Right ventricle myocardium inferior (tissue), 1 donor: Measurements from ENCODE around the gene COMTD1. TPM values are rescaled to one million over a fixed set of nuclear protein-coding genes. Genes with fewer than 3 reads are reported as not detected.
"Not testable (repeated sequence)": the region's sequence is repeated elsewhere in the genome, so short reads cannot be mapped to it uniquely, and the experiment has no call there.

Source experiments
- ATAC-seq: fragments of 200-7000 bp; cut with Tn5 transposase; one replicate; pipeline ENCODE4 v1.9.1; 2020; ENCODE audit warnings: mild to moderate bottlenecking, moderate library complexity
- DNase-seq: peaks from one replicate; pipeline ENCODE4 v3.0.0; 2021; ENCODE audit errors: missing footprints
- intact Hi-C: fragments of 100-400 bp; cut with DNase I; formaldehyde crosslinking; loops from one replicate; pipeline ENCODE4 v1.11.0; 2022
- total RNA-seq: library from RNA; stranded (reverse); fragmentation: NEBNext Ultra II Directional; extraction: Animal tissue kit (Norgen Biotek cat#: 25700); gene quantifications from one replicate; pipeline ENCODE4 v1.2.1, GENCODE V29; 2021
- donor health status: DM: no; HTN: yes; CAD: no; lungs with severe emphysema.

Gene COMTD1
- total RNA-seq, 1 donor from 2014 or later, result 32.3 TPM

GRCh38 chr10:75229971-75230370, 5.8 kb downstream of the COMTD1 start:
- ATAC-seq, result no peak
- DNase-seq, result no peak

GRCh38 chr10:75228834-75229233, 6.9 kb downstream of the COMTD1 start:
- ATAC-seq (no peak), DNase-seq (no peak)
- intact Hi-C loops, result loop anchor here (2.0 kb wide), 1 partner anchor 118 kb away; the partner anchor contains the start of gene SAMD8

More at GRCh38 chr10:75229971-75230370, 5.8 kb downstream of the COMTD1 start:
- intact Hi-C loops, result loop anchor here (2.0 to 10.0 kb wide), 4 partner anchors 119 to 1075 kb away; partner anchors contain the start of genes ADK, AP3M1, KAT6B and SAMD8

- DNase-seq (no peak), ATAC-seq (no peak)
- intact Hi-C loops, result loop anchor here (2.0 kb wide), 1 partner anchor 117 kb away; the partner anchor contains the start of gene SAMD8
Observed at GRCh38 chr10:75228278-75228677, 7.5 kb downstream of the COMTD1 start.

- intact Hi-C loops, result no loop called here
- ATAC-seq (no peak), DNase-seq (no peak)
Observed at GRCh38 chr10:75226656-75227055, 9.1 kb downstream of the COMTD1 start.

GRCh38 chr10:75226095-75226494, 9.7 kb downstream of the COMTD1 start:
- ATAC-seq, result no peak
- intact Hi-C loops, result no loop called here
- DNase-seq, result no peak

- DNase-seq, result no peak
- intact Hi-C loops, result no loop called here
Observed at GRCh38 chr10:75223507-75223906, 12.2 kb downstream of the COMTD1 start.

GRCh38 chr10:75221492-75221891, 14.3 kb downstream of the COMTD1 start:
- DNase-seq, intact Hi-C loops, ATAC-seq: not testable (repeated sequence)

More at GRCh38 chr10:75223507-75223906, 12.2 kb downstream of the COMTD1 start:
- ATAC-seq, result no peak

GRCh38 chr10:75220274-75220673, 15.5 kb downstream of the COMTD1 start:
- ATAC-seq (no peak), DNase-seq (no peak)
- intact Hi-C loops, result no loop called here

- intact Hi-C loops, result no loop called here
- ATAC-seq (no peak), DNase-seq (no peak)
Observed at GRCh38 chr10:75212343-75212742, 23.4 kb downstream of the COMTD1 start.

GRCh38 chr10:75211007-75211691, 24.6 kb downstream of the COMTD1 start:
- DNase-seq (no peak), ATAC-seq (no peak)
- intact Hi-C loops, result loop anchor here (2.0 kb wide), 2 partner anchors 14 to 100 kb away; partner anchors contain the start of gene SAMD8

GRCh38 chr10:75210282-75211006, 25.3 kb downstream of the COMTD1 start, which contains the start of gene VDAC2:
Gene VDAC2 (plus strand): TSS chr10:75210796. CDS start chr10:75211159, 363 bp downstream.
- ATAC-seq, result peak; percentile 98
- peak; percentile 95 for DNase-seq
- intact Hi-C loops, result loop anchor here (2.0 kb wide), 2 partner anchors 14 to 100 kb away; partner anchors contain the start of gene SAMD8

GRCh38 chr10:75209921-75210281, 25.9 kb downstream of the COMTD1 start:
- ATAC-seq, result peak; percentile 88
- intact Hi-C loops, result loop anchor here (2.0 kb wide), 2 partner anchors 15 to 99 kb away; partner anchors contain the start of gene SAMD8
- DNase-seq, result peak; percentile 92

- intact Hi-C loops, result no loop called here
- no peak for ATAC-seq
- DNase-seq, result peak; percentile 69
Observed at GRCh38 chr10:75209086-75209920, 26.5 kb downstream of the COMTD1 start.

- ATAC-seq, result no peak
- intact Hi-C loops, result no loop called here
- no peak for DNase-seq
Observed at GRCh38 chr10:75208181-75208580, 27.6 kb downstream of the COMTD1 start.

GRCh38 chr10:75207857-75208144, 28.0 kb downstream of the COMTD1 start:
- no peak for ATAC-seq
- no peak for DNase-seq
- intact Hi-C loops, result no loop called here

- DNase-seq, result no peak
- intact Hi-C loops, result no loop called here
- no peak for ATAC-seq
Observed at GRCh38 chr10:75207079-75207856, 28.5 kb downstream of the COMTD1 start.

- intact Hi-C loops, ATAC-seq, DNase-seq: not testable (repeated sequence)
Observed at GRCh38 chr10:75206638-75207037, 29.1 kb downstream of the COMTD1 start.

GRCh38 chr10:75205908-75206307, 29.8 kb downstream of the COMTD1 start:
- DNase-seq, result no peak
- no peak for ATAC-seq
- intact Hi-C loops, result no loop called here
